ENCODE measurements around the gene BCLAF3.

The BCLAF3 gene

DNA sequence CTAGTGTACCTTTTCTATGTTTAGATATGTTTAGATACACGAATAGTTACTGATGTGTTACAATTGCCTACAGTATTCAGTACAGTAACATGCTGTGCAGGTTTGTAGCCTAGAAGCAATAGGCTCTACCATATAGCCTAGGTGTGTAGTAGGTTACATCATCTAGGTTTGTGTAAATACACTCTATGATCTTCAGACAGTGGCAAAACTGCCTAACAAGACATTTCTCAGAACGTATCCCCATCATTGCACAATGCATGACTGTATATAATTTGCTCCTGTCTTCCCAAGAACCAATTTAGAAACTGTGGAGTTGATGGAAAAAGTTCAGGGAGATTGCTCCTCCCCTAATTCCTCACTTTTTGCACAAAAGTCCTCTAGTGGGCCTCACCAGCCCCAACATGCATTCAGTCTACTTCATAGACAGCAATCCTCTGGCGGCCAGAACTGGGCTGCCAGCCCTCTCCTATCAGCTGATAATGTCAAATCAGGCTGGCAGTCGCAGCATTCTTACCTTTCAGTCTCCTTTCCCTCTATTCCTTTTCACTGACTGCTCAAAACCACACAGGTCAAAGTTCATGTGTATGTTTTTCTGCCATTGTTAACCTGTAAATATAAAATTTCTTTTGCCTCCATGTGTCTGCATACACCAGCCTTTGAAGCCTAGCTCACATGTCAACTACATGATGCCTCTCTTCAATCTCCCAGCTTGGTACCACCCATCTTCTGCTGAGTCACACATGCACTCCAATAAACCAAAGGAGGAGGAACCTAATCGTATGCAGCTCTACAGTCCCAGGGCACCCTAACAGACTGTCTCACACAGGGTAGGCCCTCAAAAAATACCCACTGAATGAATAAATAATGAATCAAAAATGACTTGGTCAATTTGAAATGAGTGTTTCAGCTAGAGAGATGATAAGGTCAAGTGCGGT is 32.0 kb downstream of the BCLAF3 start:
- CTCF ChIA-PET, result no interaction called here

DNA sequence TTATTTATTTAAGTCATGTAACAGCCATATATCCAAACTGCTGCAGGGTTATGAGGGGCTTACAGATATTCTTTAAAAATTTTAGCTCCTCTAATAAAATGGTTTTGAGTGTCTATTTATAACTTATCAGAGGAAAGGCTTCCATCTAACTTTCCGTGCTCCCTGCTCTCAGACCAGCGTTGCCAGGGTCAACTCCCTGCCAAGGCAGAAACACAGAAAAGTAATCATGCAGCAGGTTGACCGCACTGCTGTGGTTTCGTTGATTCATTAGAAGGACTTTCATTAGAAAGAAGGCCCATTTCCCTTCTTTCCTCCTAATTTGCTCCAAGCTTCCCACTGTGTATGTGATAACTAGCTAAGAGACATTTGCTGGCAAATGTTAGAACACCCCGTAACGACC is 33.9 kb downstream of the BCLAF3 start:
- ChIA-PET POLR2A (no interaction called here), CTCF (no interaction called here)
- DNase-seq (ENCODE audit: extremely low spot score), result no peak
- no peak for TF ChIP-seq ELF4 (IDR thresholded peaks at IDR 0.05)
- TF ChIP-seq ARNT (IDR thresholded peaks at IDR 0.05), result no peak
- no peak for TF ChIP-seq NFRKB (IDR thresholded peaks at IDR 0.05)
- no peak for TF ChIP-seq L3MBTL2 (conservative IDR thresholded peaks at IDR 0.05)
- TF ChIP-seq, protein P1, sequence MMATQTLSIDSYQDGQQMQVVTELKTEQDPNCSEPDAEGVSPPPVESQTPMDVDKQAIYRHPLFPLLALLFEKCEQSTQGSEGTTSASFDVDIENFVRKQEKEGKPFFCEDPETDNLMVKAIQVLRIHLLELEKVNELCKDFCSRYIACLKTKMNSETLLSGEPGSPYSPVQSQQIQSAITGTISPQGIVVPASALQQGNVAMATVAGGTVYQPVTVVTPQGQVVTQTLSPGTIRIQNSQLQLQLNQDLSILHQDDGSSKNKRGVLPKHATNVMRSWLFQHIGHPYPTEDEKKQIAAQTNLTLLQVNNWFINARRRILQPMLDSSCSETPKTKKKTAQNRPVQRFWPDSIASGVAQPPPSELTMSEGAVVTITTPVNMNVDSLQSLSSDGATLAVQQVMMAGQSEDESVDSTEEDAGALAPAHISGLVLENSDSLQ (IDR thresholded peaks at IDR 0.05), result no peak
- no peak for TF ChIP-seq HDGF (IDR thresholded peaks at IDR 0.05; ENCODE audit: borderline replicate concordance)
- no peak for TF ChIP-seq BHLHE40 (IDR thresholded peaks at IDR 0.05; ENCODE audit: borderline replicate concordance)
- no peak for TF ChIP-seq SP1 (IDR thresholded peaks at IDR 0.05)
- TF ChIP-seq LEF1 (IDR thresholded peaks at IDR 0.05; ENCODE audit: borderline replicate concordance), result no peak
- TF ChIP-seq SUZ12 (IDR thresholded peaks at IDR 0.05), result no peak
- no peak for TF ChIP-seq FOXM1 (IDR thresholded peaks at IDR 0.05; ENCODE audit: borderline replicate concordance)
- no peak for TF ChIP-seq CTBP1 (IDR thresholded peaks at IDR 0.05; ENCODE audit: borderline replicate concordance)
- TF ChIP-seq TARDBP (IDR thresholded peaks at IDR 0.05), result no peak
- no peak for TF ChIP-seq FOXA1 (IDR thresholded peaks at IDR 0.05)
- TF ChIP-seq ZNF384 (IDR thresholded peaks at IDR 0.05), result no peak
- no peak for TF ChIP-seq FOXK2 (IDR thresholded peaks at IDR 0.05)

More for the DNA sequence above, 32.0 kb downstream of the BCLAF3 start:
- TF ChIP-seq LEF1 (IDR thresholded peaks at IDR 0.05; ENCODE audit: borderline replicate concordance) (no peak), BHLHE40 (IDR thresholded peaks at IDR 0.05; ENCODE audit: borderline replicate concordance) (no peak), SUZ12 (IDR thresholded peaks at IDR 0.05) (no peak), ARNT (IDR thresholded peaks at IDR 0.05) (no peak), FOXA1 (IDR thresholded peaks at IDR 0.05) (no peak), FOXM1 (IDR thresholded peaks at IDR 0.05; ENCODE audit: borderline replicate concordance) (no peak), HDGF (IDR thresholded peaks at IDR 0.05; ENCODE audit: borderline replicate concordance) (no peak), FOXK2 (IDR thresholded peaks at IDR 0.05) (no peak), TARDBP (IDR thresholded peaks at IDR 0.05) (no peak), L3MBTL2 (conservative IDR thresholded peaks at IDR 0.05) (no peak), NFRKB (IDR thresholded peaks at IDR 0.05) (no peak), SP1 (IDR thresholded peaks at IDR 0.05) (no peak)
- TF ChIP-seq, protein P1 (IDR thresholded peaks at IDR 0.05), result no peak
- POLR2A ChIA-PET, result no interaction called here
- DNase-seq (ENCODE audit: extremely low spot score), result no peak

DNA sequence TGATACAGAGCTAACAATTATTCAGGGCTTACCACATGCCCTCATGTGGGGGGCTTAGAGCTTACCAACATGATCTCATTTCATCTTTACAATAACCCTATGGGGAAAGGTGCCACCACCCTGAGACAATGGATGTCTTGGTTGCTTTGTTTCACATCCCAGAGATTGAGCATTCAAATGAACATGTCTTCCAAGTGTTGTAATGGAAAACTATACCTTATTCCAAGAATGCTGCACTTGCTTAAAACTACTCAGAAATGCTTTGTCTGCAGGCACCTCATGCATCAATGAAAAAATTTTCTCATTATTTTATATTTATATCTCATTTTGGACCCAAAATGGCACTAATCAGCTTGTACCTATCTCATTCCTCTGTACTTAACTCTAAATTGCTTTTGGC is 34.6 kb downstream of the BCLAF3 start:
- ChIA-PET CTCF (no interaction called here), POLR2A (no interaction called here)
- TF ChIP-seq FOXK2 (IDR thresholded peaks at IDR 0.05) (no peak), LEF1 (IDR thresholded peaks at IDR 0.05; ENCODE audit: borderline replicate concordance) (no peak), ZNF384 (IDR thresholded peaks at IDR 0.05) (no peak), BHLHE40 (IDR thresholded peaks at IDR 0.05; ENCODE audit: borderline replicate concordance) (no peak)
- no peak for DNase-seq (ENCODE audit: extremely low spot score)

DNA sequence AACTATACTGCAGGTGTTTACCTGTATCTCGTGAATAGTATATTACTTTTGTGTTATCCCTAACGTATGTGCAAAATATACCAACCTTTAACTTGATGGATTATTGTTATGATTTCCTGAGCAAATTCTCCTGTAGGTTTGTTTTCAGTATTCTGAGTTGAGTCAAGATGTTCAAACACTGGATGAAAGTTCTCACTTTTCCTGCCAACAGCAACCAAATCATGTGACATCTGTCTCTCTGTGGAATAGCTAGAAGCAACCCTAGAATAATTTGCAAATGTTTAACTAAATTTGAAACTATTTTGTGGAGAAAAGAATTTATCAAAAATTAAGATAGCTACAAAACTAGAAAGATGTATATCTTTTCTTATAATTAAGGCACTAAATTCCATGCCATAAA is 35.6 kb downstream of the BCLAF3 start:
- no peak for DNase-seq (ENCODE audit: extremely low spot score)
- ChIA-PET CTCF (no interaction called here), POLR2A (no interaction called here)
- TF ChIP-seq TARDBP (IDR thresholded peaks at IDR 0.05) (no peak), SUZ12 (IDR thresholded peaks at IDR 0.05) (no peak), NFRKB (IDR thresholded peaks at IDR 0.05) (no peak), FOXM1 (IDR thresholded peaks at IDR 0.05; ENCODE audit: borderline replicate concordance) (no peak), L3MBTL2 (conservative IDR thresholded peaks at IDR 0.05) (no peak), FOXK2 (IDR thresholded peaks at IDR 0.05) (no peak), ZNF384 (IDR thresholded peaks at IDR 0.05) (no peak), BHLHE40 (IDR thresholded peaks at IDR 0.05; ENCODE audit: borderline replicate concordance) (no peak), ELF4 (IDR thresholded peaks at IDR 0.05) (no peak), SP1 (IDR thresholded peaks at IDR 0.05) (no peak), LEF1 (IDR thresholded peaks at IDR 0.05; ENCODE audit: borderline replicate concordance) (no peak), HDGF (IDR thresholded peaks at IDR 0.05; ENCODE audit: borderline replicate concordance) (no peak), FOXA1 (IDR thresholded peaks at IDR 0.05) (no peak), ARNT (IDR thresholded peaks at IDR 0.05) (no peak), CTBP1 (IDR thresholded peaks at IDR 0.05; ENCODE audit: borderline replicate concordance) (no peak)
- TF ChIP-seq, protein P1 (IDR thresholded peaks at IDR 0.05), result no peak

DNA sequence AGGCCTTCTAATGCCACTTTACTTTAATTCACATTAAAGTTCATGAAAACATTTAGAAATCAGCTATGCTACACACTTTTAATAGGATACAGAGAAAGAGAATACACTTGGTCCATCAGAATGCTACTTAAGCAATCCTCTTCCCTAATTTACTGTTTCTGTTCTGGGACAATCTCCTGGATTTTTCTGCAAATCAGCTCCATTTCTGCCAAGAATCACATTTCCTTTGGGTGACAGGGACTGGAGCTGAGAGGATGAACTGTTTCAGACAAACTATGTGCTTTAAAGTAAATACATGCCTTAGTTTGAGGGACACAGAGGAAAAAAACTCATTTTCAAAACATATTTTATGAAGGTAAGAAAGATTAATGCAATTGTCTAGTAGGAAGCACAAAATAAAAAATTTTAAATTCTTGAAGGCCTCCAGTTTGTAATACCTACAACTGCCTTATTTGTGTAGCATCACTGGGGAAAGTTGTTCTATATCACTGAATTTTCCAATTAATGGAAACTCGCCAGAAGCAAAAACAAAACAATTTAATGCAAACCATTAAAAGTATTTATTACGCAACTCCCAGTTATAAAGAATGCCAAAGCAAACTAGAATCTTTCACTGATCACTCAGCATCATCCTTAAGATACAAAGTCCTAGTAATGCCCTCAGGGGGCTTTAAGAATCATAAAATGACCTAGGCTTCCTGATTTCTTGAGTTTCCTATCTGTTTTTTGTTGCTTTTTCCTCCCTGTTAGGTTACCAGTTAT is 36.3 kb downstream of the BCLAF3 start:
- DNase-seq (ENCODE audit: extremely low spot score), result no peak
- ChIA-PET CTCF (no interaction called here), POLR2A (no interaction called here)
- TF ChIP-seq HDGF (IDR thresholded peaks at IDR 0.05; ENCODE audit: borderline replicate concordance) (no peak), TARDBP (IDR thresholded peaks at IDR 0.05) (no peak), SP1 (IDR thresholded peaks at IDR 0.05) (no peak), L3MBTL2 (conservative IDR thresholded peaks at IDR 0.05) (no peak), ZNF384 (IDR thresholded peaks at IDR 0.05) (no peak), FOXM1 (IDR thresholded peaks at IDR 0.05; ENCODE audit: borderline replicate concordance) (no peak), NFRKB (IDR thresholded peaks at IDR 0.05) (no peak), LEF1 (IDR thresholded peaks at IDR 0.05; ENCODE audit: borderline replicate concordance) (no peak)
- TF ChIP-seq, protein P1 (IDR thresholded peaks at IDR 0.05), result no peak
